SH-SY5Y (cell line): ENCODE data around the gene TSPOAP1.

Experiments
- GATA2 ChIP-seq: IDR thresholded peaks from 2 replicates; pipeline ENCODE4 v1.6.1; 2011; ENCODE audit warnings: mild to moderate bottlenecking, low read depth, low read length
- GATA3 ChIP-seq: IDR thresholded peaks from 2 replicates; pipeline ENCODE4 v1.6.1; 2011; ENCODE audit warnings: low read depth, mild to moderate bottlenecking, low read length, moderate library complexity

Gene TSPOAP1, protein sequence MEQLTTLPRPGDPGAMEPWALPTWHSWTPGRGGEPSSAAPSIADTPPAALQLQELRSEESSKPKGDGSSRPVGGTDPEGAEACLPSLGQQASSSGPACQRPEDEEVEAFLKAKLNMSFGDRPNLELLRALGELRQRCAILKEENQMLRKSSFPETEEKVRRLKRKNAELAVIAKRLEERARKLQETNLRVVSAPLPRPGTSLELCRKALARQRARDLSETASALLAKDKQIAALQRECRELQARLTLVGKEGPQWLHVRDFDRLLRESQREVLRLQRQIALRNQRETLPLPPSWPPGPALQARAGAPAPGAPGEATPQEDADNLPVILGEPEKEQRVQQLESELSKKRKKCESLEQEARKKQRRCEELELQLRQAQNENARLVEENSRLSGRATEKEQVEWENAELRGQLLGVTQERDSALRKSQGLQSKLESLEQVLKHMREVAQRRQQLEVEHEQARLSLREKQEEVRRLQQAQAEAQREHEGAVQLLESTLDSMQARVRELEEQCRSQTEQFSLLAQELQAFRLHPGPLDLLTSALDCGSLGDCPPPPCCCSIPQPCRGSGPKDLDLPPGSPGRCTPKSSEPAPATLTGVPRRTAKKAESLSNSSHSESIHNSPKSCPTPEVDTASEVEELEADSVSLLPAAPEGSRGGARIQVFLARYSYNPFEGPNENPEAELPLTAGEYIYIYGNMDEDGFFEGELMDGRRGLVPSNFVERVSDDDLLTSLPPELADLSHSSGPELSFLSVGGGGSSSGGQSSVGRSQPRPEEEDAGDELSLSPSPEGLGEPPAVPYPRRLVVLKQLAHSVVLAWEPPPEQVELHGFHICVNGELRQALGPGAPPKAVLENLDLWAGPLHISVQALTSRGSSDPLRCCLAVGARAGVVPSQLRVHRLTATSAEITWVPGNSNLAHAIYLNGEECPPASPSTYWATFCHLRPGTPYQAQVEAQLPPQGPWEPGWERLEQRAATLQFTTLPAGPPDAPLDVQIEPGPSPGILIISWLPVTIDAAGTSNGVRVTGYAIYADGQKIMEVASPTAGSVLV (N-terminal part only)

DNA sequence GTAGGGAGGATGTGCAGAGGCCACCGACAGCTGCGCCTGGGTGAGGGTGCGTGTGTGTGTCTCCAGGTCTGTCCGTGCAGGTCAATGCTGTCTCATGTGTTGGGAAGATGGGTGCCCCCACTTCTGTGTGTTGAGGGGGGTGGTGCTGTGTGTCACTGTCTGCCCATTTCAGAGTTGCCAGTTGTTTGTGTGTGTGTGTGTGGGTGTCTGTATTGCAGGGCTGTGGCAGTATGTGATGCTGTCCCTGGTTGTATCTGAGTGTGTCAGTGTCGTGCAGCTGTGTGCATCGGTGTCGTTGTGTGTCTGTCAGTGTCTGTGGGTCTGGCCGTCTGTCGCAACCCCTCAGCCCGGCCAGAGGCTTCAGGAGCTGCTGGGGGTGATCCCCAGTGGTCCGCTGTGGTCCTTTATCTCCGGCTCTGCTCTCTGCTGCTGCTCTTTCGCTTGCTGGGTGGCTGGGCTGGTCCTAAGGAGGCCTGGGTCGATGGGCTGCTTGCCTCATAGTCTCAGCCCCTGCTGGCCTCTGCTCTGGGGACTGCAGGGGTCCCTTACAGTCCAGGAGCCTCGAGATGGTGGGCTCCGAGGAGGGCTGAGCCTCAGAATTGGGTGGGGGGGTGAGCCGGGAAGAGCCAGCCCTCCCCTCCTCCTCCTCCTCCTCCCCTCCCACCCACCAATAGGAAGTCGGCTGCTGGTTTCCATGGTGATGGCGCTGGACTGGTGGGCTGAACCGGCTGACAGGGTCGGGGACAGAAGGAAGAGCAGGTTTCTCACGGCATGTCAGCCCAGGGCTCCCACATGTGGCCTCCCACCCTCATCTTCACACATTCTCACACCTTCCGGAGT, at the start of gene TSPOAP1:
TSS of gene TSPOAP1 (minus strand) at position 601 of the 840 bp plus-strand sequence. CDS start 875 bp downstream, outside the sequence.
- TF ChIP-seq GATA3 (no peak), GATA2 (no peak)

DNA sequence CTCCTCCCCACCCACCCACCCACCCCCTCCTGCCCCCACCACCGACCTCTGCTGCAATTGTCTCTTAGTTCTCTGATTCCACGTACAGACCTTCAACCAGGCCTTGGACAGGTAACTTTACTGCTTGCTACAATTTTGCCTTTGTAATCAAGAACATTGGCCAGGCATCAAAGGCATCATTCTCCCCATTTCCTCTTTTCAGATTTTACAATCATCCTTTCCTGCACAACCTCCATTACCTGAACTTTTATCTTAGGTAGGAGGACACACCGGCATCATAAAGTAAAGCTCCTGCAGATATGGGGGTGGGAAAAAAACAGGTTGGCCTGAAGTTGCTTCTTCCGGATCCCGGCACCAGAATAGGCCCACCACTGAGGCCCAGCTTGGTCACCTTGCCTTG, 49.1 kb upstream of the TSPOAP1 start:
- TF ChIP-seq GATA3 (no peak), GATA2 (no peak)

DNA sequence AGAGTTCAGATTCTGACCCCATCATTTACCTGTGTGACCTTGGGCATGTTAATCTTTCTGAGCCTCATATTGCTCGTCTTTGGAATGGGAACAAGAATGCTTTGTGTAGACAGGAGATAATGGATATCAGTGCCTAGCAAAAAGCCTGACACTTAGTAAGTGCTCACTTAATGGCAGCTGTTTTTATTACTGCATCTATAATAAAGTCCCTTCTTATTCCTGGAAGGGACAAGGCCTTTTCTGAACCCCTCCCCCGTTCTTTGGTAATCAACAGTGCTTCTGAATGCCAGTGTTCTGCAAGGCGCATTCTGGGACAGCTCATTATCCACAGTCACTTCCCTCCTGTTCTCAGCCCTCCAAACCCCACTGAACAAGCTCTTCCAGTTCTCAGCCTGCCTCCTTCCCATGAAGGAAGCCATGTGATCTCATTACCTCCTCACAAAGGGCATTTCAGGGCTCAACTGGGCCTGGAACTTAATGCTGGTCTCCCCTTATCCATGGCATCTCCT, 48.6 kb upstream of the TSPOAP1 start:
- TF ChIP-seq GATA3, result no peak
- no peak for TF ChIP-seq GATA2

DNA sequence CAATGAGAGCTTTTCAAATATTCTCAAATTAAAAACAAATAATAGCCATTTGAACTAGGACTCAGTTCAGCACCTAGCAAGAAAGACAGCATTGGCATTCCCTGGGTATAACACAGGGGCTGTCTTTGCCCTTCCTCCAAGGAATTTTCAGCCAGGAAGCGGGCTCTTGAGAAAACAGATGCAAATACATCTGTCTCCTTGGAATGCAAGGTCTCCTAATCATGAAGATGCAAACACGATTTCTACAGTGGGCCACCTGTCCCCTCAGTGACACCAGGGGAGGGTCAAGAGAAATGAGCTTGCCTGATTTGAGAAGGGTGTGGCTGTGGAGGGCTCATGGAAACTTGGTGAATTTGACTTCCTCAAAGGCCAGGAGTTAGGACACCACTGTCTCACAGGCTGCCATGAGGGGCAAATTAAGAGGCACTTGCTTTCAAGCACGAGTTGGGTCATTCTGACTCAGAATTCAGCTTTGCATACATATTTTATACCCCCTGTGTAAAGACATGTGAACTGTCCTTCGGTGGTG, 47.9 kb upstream of the TSPOAP1 start:
- TF ChIP-seq GATA3 (no peak), GATA2 (no peak)

DNA sequence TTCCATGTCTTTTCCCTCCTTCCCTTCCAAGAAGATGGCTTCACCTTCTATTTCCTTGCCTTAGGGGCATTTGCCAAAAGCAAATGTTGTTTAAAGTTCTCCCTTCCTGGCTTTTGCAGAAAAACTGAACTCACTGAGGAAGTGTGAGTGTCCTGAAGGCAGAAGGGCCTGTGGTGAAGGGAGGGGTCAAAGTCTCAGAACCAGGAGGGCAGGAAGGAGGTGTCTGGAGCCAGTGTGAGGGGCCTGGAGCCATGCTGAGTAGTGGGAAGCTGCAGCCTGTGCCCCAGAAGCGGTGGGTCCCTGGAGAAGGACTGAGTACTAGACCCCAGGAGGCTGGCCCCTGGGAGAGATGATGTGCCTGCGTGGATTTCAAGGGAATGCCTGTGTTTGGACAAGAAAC, 47.2 kb upstream of the TSPOAP1 start:
- TF ChIP-seq GATA2 (no peak), GATA3 (no peak)

DNA sequence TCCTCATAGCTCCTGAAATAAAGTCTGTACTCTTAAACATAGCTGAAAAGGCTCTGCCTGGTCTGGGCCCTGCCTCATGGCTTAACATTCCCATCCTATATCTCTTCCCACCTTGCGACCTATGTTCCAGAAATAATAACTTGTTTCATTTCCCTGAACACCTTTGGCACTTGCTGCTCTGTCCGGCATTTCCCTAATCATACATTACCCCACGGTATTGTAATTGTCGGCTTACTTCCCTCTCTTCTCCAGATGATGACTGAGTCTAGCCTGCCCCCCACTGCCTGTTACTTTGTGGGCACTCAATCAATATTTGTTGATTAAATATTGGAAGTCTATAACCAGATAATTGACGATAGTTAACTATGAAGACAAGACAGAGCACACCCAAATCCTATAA, 46.7 kb upstream of the TSPOAP1 start:
- TF ChIP-seq GATA3, result no peak
- no peak for TF ChIP-seq GATA2

DNA sequence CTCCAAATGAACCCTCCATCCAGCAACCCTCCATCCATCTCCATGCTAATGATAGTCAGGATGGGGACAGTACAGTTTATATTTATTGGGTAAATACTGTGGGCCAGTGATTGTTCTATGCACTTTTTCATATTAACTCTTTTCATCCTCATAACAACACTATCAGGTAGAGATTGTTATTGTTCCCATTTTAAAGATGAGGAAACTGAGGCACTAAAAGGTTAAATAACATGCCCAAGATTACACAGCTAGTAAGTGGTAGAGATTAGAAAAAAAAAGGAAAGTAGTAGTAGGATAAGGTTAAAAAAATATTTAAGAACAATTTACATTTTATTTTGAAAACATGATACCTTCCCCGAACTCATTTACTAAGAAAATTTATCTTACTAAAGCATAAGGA, 45.3 kb upstream of the TSPOAP1 start:
- TF ChIP-seq GATA3 (no peak), GATA2 (no peak)

DNA sequence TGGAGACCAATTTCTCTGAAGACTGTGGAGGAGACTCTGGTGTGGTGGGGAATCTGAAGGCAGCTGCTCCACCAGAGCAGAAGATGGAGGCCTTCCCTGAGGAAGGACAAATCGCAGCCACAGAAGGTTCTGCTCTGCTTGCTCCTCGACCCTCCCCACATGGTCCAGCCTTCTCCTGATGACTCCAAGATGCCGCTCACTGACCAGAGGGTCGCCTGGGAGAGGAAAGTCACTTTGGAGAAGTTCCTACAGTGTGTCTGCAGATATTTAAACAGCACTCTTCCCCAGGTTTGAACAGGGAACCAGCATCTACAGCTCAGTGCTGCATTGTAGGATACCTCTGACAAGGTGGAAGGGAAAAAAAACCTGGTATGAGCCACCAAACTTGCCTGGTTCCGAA, 44.4 kb upstream of the TSPOAP1 start:
- TF ChIP-seq GATA3 (no peak), GATA2 (no peak)

DNA sequence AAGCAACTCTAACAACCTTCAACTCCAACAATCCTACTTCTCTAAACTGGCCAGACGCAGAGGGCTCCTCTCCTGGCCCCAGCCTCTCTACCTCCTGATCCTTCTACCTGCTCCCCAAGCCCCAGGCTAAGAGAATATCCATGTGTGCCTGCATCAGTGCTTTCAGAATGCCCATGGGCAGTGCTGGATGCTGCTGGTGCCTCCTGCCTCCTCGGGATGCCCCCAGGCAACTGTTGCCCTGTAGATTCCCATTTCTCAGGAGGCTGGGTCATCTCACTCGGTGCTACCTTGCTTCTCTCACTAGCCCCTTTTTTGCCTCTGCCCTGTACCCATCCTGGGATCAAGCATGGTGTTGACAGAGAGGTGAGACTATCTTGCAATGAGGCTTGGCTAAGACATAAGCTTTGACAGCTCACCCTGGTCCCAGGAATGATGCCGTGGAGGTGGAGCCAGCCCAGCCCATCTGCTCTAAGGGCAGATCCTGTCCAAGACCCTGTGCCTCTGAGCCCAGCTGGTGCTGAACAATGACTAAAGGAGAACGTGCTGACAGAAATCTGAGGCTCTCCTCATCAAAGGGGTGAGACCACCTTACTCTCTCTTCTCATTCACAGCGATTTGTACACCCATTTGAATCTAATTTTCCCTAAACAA, 42.8 kb upstream of the TSPOAP1 start:
- TF ChIP-seq GATA3, result no peak
- TF ChIP-seq GATA2, result no peak

DNA sequence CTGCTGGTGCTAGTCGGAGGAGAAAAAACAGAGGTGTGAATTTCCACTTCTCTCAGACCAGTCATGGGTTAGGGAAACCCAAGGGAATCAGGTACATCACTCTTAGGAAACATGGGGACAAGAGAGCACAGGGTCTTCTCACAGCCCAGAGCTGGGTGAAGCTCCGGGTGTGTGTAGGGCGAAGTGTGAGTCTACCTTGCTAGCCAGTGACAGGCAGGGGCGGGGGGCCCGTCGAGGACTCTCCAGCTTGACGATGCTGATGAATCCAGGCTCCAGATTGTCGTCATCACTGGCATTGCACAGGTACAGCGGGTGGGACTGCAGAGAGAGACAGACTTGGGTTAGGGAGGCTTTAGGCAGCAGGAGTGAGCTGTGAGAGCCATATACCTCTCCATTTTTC, 42.1 kb upstream of the TSPOAP1 start:
- no peak for TF ChIP-seq GATA2
- TF ChIP-seq GATA3, result no peak

DNA sequence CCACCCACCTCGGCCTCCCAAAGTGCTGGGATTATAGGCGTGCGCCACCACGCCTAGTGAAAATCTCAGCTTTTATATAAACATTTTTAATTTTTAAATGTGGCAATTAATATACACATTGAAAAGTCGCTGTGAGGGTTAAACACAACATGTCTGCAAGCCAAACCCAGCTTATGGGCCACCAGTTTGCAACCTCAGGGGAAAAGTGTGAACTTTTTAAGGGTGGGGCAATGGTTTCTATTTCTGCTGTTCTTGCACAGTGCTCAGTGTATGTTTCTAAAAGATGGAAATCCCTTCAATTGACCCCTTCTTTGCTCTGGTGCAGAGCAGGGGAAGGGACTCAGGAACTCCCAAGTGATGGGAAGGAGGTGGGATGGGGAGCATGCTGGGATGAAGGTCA, 41.7 kb upstream of the TSPOAP1 start:
- no peak for TF ChIP-seq GATA2
- TF ChIP-seq GATA3, result no peak

DNA sequence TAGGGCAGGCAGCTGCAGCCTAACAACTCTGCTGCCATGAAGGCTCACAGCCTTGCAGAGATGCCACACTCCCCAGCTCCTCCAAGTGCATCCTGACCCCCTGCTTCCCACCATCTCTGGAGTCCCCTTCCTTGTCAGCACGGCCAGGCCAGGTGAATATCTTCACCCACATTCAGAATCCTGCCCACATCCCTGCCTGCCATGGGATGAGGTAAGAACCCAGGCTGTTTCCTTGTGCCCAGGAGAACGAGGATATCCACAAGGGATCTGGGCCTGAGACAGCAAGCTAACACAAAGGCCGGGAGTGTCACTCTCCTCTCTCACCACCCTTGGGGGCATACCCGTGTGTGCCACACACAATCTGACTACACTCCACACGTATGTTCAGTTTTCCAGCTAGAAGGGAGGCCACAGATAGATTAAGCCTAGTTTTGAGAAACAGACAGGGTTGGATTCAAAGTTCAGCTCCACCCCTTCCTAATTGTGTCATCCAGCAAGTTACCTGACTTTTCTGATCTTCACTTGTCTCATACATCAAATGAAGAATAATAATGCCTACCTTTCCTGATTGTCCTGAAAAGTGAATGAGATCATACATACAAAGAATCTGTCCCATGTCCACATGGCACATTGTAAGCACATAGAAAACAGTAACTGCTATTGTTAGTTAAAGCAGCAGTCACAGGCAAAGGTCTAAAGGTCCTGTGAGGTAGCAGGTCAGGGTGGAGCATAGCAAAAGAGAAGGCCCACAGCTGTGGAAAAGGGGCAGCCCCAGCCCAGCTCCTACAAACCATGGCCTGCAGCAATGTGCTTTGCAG, 40.8 kb upstream of the TSPOAP1 start:
- TF ChIP-seq GATA3, result no peak
- TF ChIP-seq GATA2, result no peak

DNA sequence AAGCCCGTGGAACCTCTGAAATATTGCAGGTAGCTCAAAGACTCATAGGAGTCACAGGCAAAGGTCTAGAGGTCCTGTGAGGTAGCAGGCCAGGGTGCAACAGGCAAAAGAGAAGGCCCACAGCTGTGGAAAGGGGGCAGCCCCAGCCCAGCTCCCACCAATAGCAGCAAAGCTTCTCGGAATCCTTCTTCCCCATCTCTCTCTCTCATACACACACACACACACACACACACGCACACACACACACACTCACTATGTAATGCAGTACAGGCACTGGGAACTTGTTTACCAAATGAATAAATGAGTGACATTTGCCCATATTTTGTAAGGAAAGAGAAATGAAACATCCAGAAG, 40.2 kb upstream of the TSPOAP1 start:
- no peak for TF ChIP-seq GATA3
- TF ChIP-seq GATA2, result no peak
